GM21576 (cell line): ENCODE results near the gene ARSJ.
"Not testable (repeated sequence)": the region's sequence is repeated elsewhere in the genome, so short reads cannot be mapped to it uniquely, and the experiment has no call there.

Source experiments
- ATAC-seq: cut with Tn5 transposase; IDR thresholded peaks from one replicate; pipeline ENCODE4 v1.9.1; 2021; ENCODE audit warnings: mild to moderate bottlenecking, moderate library complexity; ENCODE audit not compliant: unreplicated experiment

The ARSJ gene

DNA sequence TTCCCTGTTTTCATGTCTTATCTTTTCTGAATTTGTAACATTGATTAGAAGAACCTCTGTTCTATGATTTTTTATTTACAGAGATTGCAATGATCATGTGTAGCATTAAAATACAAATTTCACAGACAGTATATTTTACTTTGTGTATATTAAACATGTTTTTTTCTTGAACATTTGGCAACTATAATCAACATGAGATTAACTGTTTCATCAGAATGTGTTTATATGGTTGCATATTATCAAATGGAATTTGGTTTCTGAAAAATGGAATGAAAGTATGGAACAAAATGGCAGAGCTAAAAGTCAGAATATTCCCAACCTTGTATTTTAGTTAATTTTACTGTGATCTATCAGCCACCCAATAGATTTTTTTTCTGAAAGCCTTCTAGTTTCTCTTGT is 19.9 kb downstream of the ARSJ start:
- ATAC-seq: no peak

DNA sequence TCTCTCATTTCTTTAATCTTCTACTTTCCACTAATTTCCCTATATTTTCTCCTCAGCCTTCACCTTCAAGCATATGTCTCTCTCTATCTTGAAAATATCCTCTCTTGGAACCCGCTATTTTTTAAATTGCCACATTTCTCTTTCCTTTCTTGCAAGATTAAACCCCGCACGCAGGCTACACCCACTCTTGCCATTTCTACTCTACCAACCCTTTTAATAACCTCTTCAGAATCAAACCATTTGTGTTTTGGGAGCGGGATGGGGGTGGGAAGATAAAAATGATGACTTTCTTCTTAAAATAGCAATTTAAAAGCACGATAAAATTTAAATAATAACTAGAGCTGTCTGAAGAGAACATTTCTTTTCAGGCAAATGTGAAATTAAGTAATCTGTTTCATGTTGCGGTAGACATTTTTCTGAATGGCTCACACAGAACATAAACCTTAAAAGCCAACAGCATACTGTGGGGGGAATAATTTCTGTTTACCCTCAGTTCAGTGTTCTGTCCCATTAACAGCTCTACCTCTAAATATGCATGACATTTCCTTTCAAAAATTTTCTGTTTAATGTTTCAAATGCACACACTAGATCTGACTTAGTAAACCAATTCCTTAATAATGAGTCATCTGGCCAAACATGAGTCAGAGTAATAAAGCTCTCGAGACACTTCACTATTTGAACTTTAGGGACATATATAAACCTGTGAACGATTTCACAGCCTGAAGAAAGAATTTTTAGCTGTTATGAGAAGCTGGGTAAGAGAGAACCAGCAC is 20.5 kb downstream of the ARSJ start:
- ATAC-seq: no peak

DNA sequence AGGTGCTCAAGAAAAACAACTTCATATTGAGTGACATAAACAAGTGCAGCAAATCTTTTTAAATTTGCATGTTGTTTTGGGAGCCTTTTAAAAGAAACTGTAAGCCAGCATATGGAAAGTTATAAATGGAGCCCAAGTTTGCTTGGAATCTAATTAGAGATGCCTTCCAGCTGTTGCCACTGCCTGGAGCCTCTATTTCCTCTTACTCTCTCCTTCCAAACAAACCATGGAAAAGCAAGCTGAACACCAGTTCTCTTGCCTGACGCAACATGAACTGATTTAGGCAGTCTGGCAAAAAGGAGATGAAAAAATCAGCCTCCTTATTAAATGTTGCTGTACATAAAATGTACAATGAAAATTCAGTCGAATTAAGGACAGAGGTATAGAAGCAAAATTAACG is 21.5 kb downstream of the ARSJ start:
- no peak for ATAC-seq

DNA sequence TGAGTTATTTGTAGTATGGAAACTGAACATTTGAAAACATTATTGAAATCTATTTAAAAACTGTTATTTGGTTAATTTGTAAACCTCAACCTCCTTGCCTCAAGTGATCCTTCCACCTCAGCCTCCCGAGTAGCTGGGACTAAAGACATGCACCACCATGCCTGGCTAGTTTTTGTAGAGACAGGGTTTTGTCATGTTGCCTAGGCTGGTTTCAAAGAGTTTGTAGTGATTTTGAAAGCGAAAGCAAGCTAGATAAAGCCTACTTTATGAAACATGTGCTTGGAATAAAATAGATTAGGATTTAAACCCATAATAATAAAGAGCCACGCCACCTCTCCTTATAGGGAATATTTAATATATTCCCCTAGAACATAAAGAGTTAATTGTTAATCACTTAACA is 23.5 kb downstream of the ARSJ start:
- ATAC-seq: no peak

DNA sequence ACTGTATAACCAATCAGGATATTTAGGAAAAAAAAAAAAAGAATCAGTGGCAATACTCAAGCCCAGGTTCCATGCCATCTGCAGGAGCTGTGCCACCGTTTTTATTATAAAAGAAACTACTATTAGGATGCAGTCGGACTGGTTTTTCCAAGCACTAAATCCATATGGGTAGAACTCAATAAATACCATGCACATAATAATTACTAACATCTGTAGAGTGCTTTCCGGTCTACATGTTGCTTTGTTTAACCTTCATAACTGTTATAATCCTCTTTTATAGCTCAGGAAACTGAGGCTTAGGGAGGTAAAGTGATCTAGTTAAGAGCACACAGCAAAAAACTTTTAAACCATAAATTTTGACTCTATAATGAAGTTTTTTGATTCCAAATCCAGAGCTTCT is 24.0 kb downstream of the ARSJ start:
- no peak for ATAC-seq

DNA sequence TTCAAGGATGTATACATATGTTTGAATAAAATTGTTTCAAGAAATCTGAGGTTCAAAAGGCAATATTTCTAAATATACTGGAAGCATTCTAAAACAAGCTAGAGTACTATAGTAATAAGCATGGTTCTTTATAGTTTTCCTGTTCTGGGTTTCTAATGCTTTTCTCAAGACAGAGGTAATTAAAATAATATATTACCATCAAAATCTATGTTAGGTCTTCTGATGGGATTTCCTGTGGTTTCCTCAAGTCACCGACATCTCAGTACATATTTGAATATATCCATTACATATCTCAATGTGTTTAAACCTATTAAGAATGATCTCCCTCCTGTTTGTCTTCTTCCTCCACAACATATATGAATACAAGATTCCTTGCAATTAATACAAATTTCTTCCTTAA is 25.6 kb downstream of the ARSJ start:
- ATAC-seq: no peak

DNA sequence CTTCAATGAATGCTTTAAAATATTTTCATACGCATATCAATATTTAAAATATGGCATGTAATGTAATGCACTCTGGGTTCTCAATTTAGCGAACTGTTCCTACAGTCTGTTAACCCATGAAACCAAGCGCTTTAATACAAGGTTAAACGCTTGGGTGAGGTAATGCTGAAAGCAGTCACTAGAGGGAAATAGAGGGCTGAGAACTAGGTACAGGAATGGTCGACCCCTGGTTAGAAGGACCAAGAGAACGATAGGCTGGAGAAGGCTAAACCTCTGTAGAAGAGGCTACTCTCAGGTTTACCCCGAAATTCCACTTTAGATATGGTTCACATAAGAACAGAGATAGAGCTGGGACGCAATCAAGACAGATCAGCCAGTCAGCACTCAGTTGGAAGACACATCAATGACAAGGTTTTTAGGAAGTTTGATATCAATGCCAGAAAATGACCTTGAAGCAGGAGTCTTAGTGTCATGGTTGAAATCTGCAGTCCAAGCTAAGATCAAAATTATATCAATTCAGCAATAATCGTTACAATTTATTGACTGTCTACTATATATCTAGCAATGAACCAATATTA is 26.9 kb downstream of the ARSJ start:
- ATAC-seq: peak; percentile 95

DNA sequence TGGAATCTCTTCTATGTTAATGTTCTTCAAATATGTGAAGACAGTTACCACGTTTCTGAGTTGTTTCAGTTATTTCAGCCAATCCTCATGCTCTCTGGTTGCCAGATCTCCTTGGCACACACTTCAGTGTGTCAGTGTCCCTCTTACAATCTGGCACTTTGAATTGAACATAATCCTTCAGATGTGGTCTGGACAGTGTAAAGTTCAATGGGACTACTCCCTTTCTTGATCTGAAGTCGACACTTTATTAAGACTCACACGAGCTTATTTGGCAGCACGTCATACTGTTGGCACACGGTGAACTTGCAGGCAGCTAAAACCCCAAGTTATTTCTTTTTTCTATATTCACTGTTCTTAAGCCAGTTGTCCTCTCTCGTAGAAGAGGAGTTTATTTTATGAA is 28.2 kb downstream of the ARSJ start:
- ATAC-seq: no peak

DNA sequence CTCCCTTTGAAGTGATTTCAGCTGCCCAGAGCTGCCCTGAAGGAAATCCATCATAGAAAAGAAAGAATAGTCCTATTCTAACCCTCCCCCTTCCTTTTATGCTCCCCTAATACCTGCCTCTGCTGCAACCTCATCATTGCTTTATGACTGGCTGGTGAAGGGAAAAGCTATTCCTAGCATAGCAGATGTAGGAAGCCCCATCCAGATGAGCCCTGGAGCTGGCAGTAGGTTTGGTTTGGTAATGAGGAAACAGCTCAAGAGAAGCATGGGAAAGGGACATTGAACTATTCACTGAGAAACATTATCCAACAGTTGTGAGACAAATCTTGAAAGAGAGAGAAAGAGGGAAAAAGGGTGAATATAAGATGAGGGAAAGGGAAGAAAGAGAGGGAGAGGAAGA is 29.2 kb downstream of the ARSJ start:
- ATAC-seq: no peak

DNA sequence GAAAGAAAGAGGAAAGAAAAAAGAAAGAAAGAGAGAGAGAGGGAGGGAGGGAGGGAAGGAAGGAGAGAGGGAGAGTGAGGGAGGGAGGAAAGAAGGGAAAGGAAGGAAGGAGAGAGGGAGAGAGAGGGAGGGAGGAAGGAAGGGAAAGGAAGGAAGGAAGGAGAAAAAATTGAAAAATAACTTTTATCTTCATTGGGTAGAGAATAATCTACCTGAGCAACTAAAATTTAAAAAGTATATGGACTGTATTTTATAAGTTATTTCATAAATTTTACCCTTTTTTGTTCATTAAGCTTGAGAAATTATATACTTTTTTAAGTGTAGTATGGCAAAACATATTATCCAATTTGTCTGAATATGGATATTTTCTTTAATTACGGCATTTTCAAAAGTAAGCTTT is 32.0 kb downstream of the ARSJ start:
- no peak for ATAC-seq

DNA sequence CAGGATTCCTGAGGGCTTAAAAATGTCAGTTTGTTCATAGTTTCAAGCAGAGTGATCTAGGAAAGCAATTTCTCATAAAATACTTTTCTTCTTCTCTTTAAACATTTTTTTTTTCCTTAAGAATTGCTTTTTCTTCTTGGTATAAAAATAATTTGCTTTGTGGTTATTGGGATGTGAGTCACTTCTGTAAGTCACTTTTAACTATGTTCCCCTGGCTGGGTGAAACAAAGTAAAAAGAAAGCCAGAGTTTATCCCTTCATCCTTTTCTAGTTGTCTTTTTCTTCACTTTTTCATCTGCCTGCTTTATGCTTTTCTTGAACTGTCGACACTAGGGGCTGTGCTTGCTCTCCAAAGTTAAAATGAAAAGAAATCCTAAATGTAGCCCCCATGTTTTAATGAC is 33.5 kb downstream of the ARSJ start:
- no peak for ATAC-seq

DNA sequence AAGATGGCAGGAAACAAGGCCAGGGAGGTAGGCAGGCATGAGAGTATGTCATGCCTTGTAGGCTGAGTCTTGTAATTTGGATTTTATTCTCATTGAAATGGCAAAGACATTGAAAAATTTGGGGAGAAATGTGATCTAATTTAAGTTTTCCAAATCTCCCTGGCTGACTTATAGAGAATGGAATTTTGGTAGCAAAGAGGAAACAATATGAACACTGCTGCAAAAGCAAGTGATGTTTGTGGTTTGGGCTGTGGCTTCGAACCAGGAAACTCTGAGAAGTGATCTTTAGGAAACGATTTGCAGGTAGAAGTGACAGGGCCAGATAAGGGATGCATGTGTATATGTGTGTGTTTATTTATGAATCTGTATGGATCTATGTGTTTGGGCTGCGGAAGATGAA is 35.6 kb downstream of the ARSJ start:
- no peak for ATAC-seq

DNA sequence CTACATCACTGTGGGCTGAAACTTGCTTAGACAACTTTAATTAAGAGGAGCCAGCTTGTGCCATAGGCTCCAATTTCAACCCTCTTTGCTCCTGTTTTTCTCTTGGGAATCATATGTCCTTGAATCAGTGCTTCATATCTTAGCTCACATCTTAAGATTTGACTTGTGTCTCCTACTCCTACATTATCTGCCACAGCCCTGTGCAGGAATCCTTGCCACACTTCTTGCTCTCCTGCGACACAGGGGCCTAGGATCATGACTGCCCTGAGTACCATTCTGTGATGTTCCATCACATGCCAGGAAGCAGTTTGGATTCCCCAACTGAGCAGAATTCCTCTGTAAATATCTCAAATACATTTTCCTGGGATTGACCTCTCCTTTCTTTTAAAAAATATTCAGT is 36.4 kb downstream of the ARSJ start:
- ATAC-seq: no peak

DNA sequence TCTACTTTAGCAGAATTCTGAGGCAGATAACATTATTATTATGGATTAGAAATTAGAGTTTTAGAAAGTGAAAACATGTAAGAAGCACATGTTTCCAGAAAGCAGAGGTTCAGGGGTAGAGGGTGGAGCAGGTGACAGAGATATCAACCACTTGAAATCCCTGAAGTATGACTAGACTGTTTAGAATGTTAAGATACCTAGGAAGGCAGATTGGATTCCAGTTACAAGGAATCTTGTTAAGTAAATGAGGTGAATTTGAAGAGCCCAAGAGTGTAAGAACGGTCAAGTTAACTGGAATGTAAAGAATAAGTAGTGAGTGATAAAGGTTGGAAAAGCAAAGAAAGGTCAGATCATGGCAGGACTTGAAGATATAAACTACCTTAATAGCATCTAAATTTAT is 37.6 kb downstream of the ARSJ start:
- no peak for ATAC-seq

DNA sequence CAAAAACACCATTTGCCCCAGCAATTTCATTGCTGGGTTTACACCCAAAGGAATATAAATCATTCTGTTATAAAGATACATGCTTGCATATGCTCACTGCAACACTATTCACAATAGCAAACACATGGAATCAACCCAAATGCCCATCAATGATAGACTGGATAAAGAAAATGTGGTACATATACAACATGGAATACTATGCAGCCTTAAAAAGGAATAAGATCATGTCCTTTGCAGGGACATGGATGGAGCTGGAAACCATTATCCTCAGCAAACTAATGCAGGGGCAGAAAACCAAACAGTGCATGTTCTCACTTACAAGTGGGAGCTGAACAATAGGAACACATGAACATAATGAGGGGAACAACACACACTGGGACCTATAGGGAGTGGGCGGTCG is 39.3 kb downstream of the ARSJ start:
- not testable (repeated sequence) for ATAC-seq

DNA sequence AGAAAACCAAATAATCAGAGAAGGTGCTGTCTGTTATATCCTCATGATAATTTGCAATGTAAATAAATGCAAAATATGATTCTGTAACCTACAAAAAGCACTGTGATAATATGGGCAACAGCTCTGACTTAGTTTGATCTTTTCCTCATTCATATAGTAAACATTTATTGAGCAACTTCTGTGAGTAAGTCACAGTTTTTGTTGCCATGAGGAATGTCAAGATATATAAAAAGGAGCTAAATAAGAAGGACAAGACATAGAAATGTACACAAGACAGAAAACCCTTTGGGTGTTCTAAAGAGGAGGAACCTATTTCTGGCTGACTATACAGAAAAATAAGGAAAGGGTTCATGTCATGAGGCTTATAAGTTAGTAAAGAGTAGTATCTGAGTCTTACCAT is 44.3 kb downstream of the ARSJ start:
- ATAC-seq: no peak

DNA sequence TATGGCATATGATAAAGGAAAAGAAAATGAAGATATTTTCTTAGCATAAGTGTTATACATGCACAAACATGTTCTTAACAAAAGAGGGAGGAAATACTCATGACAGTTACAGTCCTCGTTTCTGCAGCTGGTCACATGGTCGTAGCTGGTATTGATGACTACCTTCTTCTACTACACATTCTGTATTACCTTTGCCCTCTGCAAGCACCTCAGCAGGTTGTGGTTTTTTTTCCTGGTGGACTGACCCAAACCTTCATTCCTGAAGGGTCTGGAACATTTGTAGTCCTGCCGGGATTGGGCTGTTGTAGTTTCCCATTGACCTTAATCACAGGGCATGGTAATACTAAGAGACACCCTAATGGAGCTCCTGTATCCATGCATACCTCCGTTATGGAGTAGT is 54.7 kb downstream of the ARSJ start:
- ATAC-seq: not testable (repeated sequence)

DNA sequence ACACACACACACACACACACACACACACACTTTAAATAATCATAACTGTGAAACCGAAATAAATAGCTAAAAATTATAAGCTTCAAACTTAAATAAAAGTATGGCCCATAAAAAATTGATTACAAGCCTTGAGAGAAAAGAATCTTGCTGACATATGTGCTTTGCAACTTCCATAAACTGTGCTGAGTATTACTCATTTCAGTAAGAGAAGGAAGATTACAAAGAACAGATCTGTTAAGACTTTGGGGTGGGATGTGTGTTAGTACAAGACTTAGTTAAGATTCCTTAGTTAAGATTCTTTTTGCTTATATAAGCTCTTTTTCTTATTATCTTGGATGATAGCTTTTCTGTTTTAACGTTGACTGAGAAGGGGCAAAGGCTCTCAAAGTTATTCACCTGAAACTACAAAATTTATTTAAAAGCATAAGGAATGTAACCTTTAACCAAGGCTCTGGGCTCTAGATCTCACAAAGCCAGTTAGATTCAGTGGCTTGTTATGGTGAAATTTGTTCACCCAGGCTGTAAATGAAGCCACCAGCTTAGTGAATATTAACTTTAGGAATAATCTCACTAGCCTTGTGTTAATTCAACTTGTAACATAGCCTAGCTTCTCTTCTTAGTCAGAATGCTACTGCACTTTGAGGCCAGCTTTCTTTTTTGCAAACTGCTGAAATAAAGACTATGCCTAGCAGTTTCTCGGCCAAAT is 58.2 kb downstream of the ARSJ start:
- ATAC-seq: no peak

DNA sequence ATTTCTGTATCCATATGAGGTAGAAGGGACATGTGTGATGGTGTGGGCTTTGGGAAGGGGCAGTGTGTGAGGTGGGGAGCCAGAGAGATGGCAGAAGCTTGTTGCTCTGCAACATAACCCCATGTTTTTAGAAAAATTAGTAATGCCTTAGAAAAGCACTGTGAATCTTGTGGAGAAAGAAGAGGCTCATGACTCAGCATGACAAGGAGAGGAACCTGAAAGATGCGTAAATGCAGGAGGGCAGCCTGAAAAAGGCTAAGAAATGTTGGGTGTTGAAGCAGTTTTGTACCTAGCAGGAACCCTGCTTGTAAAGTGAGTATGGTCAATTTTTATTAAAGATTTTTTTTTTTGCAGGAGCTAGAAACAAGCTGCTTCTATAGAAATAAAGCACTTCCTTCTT is 59.8 kb downstream of the ARSJ start:
- ATAC-seq: no peak

DNA sequence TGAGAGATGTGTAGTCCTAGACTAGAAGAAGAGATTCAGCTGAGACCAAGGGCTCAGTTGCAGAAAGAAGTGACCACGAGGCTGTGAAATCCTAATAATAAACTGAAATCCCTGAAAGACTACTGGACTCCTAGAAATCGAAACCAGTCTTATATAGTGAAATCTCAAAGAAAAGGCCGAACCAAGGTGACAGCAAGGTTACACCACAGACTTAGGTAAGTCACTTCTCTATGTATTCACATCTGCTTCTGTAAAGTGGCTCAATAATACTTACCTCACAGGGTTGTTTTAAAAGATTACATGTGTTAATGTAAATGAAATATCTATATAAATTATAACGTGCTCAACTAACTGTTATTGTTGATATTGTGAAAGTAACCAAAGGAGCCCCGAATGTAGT is 60.3 kb downstream of the ARSJ start:
- ATAC-seq: no peak

DNA sequence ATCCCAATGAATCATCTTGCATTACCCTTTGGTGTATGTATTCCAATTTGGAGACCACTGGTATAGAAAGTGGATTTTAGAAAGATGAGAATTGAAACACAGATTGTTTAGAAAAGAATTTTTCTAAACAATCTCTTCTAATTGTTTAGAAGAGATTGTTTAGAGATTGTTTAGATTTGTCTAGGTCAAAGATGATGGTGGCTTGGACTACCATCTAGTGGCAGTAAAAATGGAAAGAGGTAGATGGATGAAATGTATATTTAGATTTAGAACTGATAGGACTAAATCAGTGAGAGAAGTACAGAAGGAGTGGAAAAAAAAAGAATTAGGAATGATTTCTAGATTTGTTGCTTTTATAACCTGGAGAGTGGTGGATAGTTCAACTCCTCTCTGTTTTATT is 70.6 kb downstream of the ARSJ start:
- no peak for ATAC-seq

DNA sequence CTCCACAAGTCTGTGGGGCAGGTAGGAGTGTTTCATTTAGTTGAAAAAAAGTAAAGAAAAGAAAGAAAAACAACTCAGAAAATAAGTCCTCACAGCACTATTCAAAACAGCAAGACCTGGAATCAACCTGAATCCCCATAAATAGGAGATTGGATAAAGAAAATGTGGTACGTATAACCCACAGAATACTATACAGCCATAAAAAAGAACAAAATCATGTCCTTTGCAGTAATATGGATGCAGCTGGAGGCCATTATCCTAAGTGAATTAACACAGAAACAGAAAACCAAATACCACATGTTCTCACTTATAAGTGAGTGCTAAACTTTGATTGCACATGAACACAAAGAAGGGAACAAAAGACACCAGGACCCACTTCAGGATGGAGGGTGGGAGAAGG is 71.9 kb downstream of the ARSJ start:
- no peak for ATAC-seq
